Stimulated activated CD4-positive, alpha-beta T cell treated with anti-CD3 and anti-CD28 coated beads, Interleukin-1b, Interleukin-23, amount 100 ng/mL, for 48 hours (primary cell): ENCODE data around the gene MAST2.
"Not testable (repeated sequence)": the region's sequence is repeated elsewhere in the genome, so short reads cannot be mapped to it uniquely, and the experiment has no call there.

Experiments
- DNase-seq: peaks from one replicate; pipeline ENCODE4 v3.0.0-alpha.2; 2020

MAST2 gene

GRCh38 chr1:46030876-46031660 lies 227.7 kb downstream of the MAST2 start:
- DNase-seq: no peak

GRCh38 chr1:46034601-46035516 lies 231.4 kb downstream of the MAST2 start:
- DNase-seq: no peak

GRCh38 chr1:46036894-46037839 lies 233.8 kb downstream of the MAST2 start:
- peak; percentile 81 for DNase-seq

- no peak for DNase-seq
Measured at GRCh38 chr1:46039571-46040052, 236.2 kb downstream of the MAST2 start.

- no peak for DNase-seq
Measured at GRCh38 chr1:46041551-46041950, 238.1 kb downstream of the MAST2 start.

- no peak for DNase-seq
Measured at GRCh38 chr1:46041974-46042373, 238.6 kb downstream of the MAST2 start.

GRCh38 chr1:46043458-46044017 lies 240.1 kb downstream of the MAST2 start:
- no peak for DNase-seq

GRCh38 chr1:46044116-46044515 lies 240.7 kb downstream of the MAST2 start:
- DNase-seq: no peak

- no peak for DNase-seq
Measured at GRCh38 chr1:46053734-46054133, 250.3 kb downstream of the MAST2 start.

- DNase-seq: no peak
Measured at GRCh38 chr1:46056325-46056724, 252.9 kb downstream of the MAST2 start.

GRCh38 chr1:46057215-46057614 lies 253.8 kb downstream of the MAST2 start:
- not testable (repeated sequence) for DNase-seq

- DNase-seq: no peak
Measured at GRCh38 chr1:46057781-46058180, 254.4 kb downstream of the MAST2 start.

GRCh38 chr1:46058936-46059335 lies 255.5 kb downstream of the MAST2 start:
- DNase-seq: no peak

- no peak for DNase-seq
Measured at GRCh38 chr1:46061146-46061545, 257.7 kb downstream of the MAST2 start.

GRCh38 chr1:46062651-46063319 lies 259.4 kb downstream of the MAST2 start:
- peak; percentile 30 for DNase-seq

- DNase-seq: no peak
Measured at GRCh38 chr1:46064708-46065107, 261.3 kb downstream of the MAST2 start.

- no peak for DNase-seq
Measured at GRCh38 chr1:46065405-46065804, 262.0 kb downstream of the MAST2 start.

GRCh38 chr1:46067652-46068051 lies 264.2 kb downstream of the MAST2 start:
- no peak for DNase-seq

- DNase-seq: no peak
Measured at GRCh38 chr1:46068525-46068924, 265.1 kb downstream of the MAST2 start.

- DNase-seq: no peak
Measured at GRCh38 chr1:46070164-46070814, 266.9 kb downstream of the MAST2 start.

- no peak for DNase-seq
Measured at GRCh38 chr1:46072975-46073374, 269.6 kb downstream of the MAST2 start.
